Caco-2 (cell line): Measurements from ENCODE around the gene MAP4K1. TPM values are rescaled to one million over a fixed set of nuclear protein-coding genes. Genes with fewer than 3 reads are reported as not detected.

ENCODE experiments used
- BruUV-seq: library from RNA; stranded (reverse); fragments of 400-500 nt; replicated peaks from 2 replicates; lab custom pipeline; 2021; lab: Mats Ljungman, UMichigan
- CTCF ChIA-PET: fragments of 300-600 bp; sonication (Branson Sonifier 250); formaldehyde crosslinking; loops from one replicate; lab custom pipeline; 2022; ENCODE audit warnings: antibody characterized with exemption; lab: Charles Lee
- POLR2A ChIA-PET: fragments of 300-600 bp; sonication (Branson Sonifier 250); formaldehyde crosslinking; loops from one replicate; lab custom pipeline; 2022; ENCODE audit warnings: antibody characterized with exemption; lab: Charles Lee
- DNase-seq, 2 experiments: peaks; one replicate each; pipeline versions ENCODE4 v3.0.0 to v3.0.0-alpha.2; 2020 to 2022
- H3K27me3 ChIP-seq: replicated peaks from 2 replicates; pipeline ENCODE4 v1.6.0; 2011; ENCODE audit warnings: low read length; ENCODE audit not compliant: control insufficient read depth, insufficient read depth
- H3K36me3 ChIP-seq: 2 replicates; pipeline ENCODE4 v1.5.1; 2011; ENCODE audit warnings: low read length; ENCODE audit not compliant: control insufficient read depth, insufficient read depth
- H3K4me1 ChIP-seq: fragments of 250-450 bp; sonication (Bioruptor Pico); 2 replicates; pipeline ENCODE4 v1.5.1; 2020; ENCODE audit warnings: mild to moderate bottlenecking
- H3K4me3 ChIP-seq: 2 replicates; pipeline ENCODE4 v1.5.1; 2011; ENCODE audit warnings: low read depth, mild to moderate bottlenecking, control low read depth, low read length
- H3K9me3 ChIP-seq: fragments of 250-450 bp; sonication (Bioruptor Pico); 2 replicates; pipeline ENCODE4 v1.5.1; 2020; ENCODE audit warnings: mild to moderate bottlenecking, moderate library complexity
- H3K27ac Mint-ChIP-seq: one replicate; pipeline ENCODE4 v1.8.0; 2022; ENCODE audit warnings: mixed read lengths; ENCODE audit not compliant: unreplicated experiment
- H3K27me3 Mint-ChIP-seq: one replicate; pipeline ENCODE4 v1.8.0; 2022; ENCODE audit warnings: mixed read lengths; ENCODE audit not compliant: insufficient read depth, unreplicated experiment
- H3K36me3 Mint-ChIP-seq: one replicate; pipeline ENCODE4 v1.8.0; 2022; ENCODE audit warnings: mild to moderate bottlenecking, mixed read lengths; ENCODE audit not compliant: insufficient read depth, unreplicated experiment
- H3K4me1 Mint-ChIP-seq: one replicate; pipeline ENCODE4 v1.8.0; 2022; ENCODE audit warnings: low read depth, mixed read lengths; ENCODE audit not compliant: unreplicated experiment
- H3K4me3 Mint-ChIP-seq: one replicate; pipeline ENCODE4 v1.8.0; 2022; ENCODE audit warnings: mild to moderate bottlenecking, moderate library complexity, mixed read lengths; ENCODE audit not compliant: unreplicated experiment
- H3K9me3 Mint-ChIP-seq: one replicate; pipeline ENCODE4 v1.8.0; 2022; ENCODE audit warnings: mixed read lengths; ENCODE audit not compliant: unreplicated experiment
- CTCF ChIP-seq, 2 experiments: fragments of 200-600 bp in 1 of 2; IDR thresholded peaks; 1 replicate in 1 of 2; 2 replicates in 1 of 2; pipeline versions ENCODE4 v1.5.1 to v1.8.0; 2011 to 2022; ENCODE audit warnings: antibody characterized with exemption in 1 of 2, control low read depth in 1 of 2, inconsistent platforms in 1 of 2, low read depth in 1 of 2, low read length in 1 of 2, mild to moderate bottlenecking in 1 of 2, moderate library complexity in 1 of 2; ENCODE audit not compliant: insufficient read depth in 1 of 2, severe bottlenecking in 1 of 2, unreplicated experiment in 1 of 2
- intact Hi-C: fragments of 100-400 bp; cut with micrococcal nuclease; formaldehyde crosslinking; loops from one replicate; pipeline ENCODE4 v1.10.0; 2022; ENCODE audit not compliant: unreplicated experiment
- total RNA-seq: library from RNA; stranded (reverse); gene quantifications from 2 replicates; pipeline ENCODE4 v1.2.3, GENCODE V29; 2022

Gene MAP4K1
- total RNA-seq, 1 experiment from 2014 or later: 1.7 TPM

DNA sequence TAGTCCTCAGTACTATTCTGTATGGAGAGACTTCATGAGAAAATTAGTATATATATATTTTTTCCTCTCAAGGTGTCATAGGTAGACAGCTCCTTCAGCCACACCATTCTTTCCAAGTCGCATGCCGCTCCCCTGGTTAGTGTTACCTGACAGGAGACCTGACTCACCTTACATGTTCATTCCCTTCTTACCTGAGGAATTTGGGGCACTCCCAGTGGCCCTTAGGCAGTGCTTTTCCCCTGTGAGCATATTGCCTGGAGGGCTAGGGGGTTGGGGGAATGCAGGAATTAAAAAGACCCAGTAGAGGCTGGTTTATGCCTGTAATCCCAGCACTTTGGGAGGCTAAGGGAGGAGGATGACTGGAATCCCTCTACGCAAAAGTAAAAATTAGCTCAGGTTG, 20.7 kb upstream of the MAP4K1 start:
- intact Hi-C loops: loop anchor here (10.0 kb wide), 1 partner anchor 124 kb away; no protein-coding TSS in a partner anchor
- BruUV-seq: no TSS peak
- peaks cover 3% of the 10 kb centered on the region; the same call in 1 of the 2 replicates for H3K36me3 ChIP-seq
- no peaks in the 10 kb centered on the region for H3K27me3 ChIP-seq
- peak in 1 of 2 experiments; percentile 73 for DNase-seq
- TF ChIP-seq CTCF (IDR thresholded peaks at IDR 0.05; ENCODE audit: insufficient read depth in 1 of 2, low read depth in 1 of 2, low read length in 1 of 2, severe bottlenecking in 1 of 2, unreplicated experiment in 1 of 2): no peak
- ChIA-PET CTCF (interaction anchor here (0.5 to 0.7 kb wide), 2 partner anchors 48 to 232 kb away, joined by 3 to 5 read pairs; no protein-coding TSS in a partner anchor), POLR2A (no interaction called here)
- Mint-ChIP-seq H3K36me3 (peaks cover 51% of the 10 kb centered on the region), H3K4me3 (no peak overlapping the region), H3K27ac (peak overlapping the region; percentile 79), H3K27me3 (no peaks in the 10 kb centered on the region), H3K9me3 (no peaks in the 10 kb centered on the region), H3K4me1 (peaks cover 21% of the 10 kb centered on the region)
- H3K4me1 ChIP-seq: peaks cover 51% of the 10 kb centered on the region
- H3K4me3 ChIP-seq: no peak overlapping the region
- H3K9me3 ChIP-seq: no peaks in the 10 kb centered on the region

GRCh38 chr19:38635483-38636399, 18.0 kb upstream of the MAP4K1 start:
- ChIA-PET CTCF (interaction anchor here (0.7 to 2.5 kb wide), 8 partner anchors 9 to 233 kb away, joined by 3 to 30 read pairs (median 5); partner anchors contain the start of genes ACTN4, EIF3K and FAM98C), POLR2A (interaction anchor here (1.2 kb wide), 1 partner anchor 187 kb away, joined by 3 read pairs; no protein-coding TSS in a partner anchor)
- Mint-ChIP-seq H3K27ac (peak overlapping the region; percentile 7), H3K27me3 (no peaks in the 10 kb centered on the region), H3K4me1 (peaks cover 27% of the 10 kb centered on the region), H3K9me3 (peaks cover 10% of the 10 kb centered on the region), H3K36me3 (peaks cover 66% of the 10 kb centered on the region), H3K4me3 (no peak overlapping the region)
- TF ChIP-seq CTCF (IDR thresholded peaks at IDR 0.05; ENCODE audit: insufficient read depth in 1 of 2, low read depth in 1 of 2, low read length in 1 of 2, severe bottlenecking in 1 of 2, unreplicated experiment in 1 of 2): no peak
- no peaks in the 10 kb centered on the region for H3K9me3 ChIP-seq
- no peak overlapping the region for H3K4me3 ChIP-seq
- BruUV-seq: no TSS peak
- peaks cover 58% of the 10 kb centered on the region for H3K4me1 ChIP-seq
- no peak for DNase-seq
- intact Hi-C loops: loop anchor here (1.0 to 10.0 kb wide), 3 partner anchors 51 to 201 kb away; no protein-coding TSS in a partner anchor
- peaks cover 4% of the 10 kb centered on the region for H3K36me3 ChIP-seq
- H3K27me3 ChIP-seq: no peaks in the 10 kb centered on the region
